ENCODE data around the gene UCHL5. TPM values are rescaled to one million over a fixed set of nuclear protein-coding genes. Genes with fewer than 3 reads are reported as not detected.

Gene UCHL5
- total RNA-seq, 2 experiments from 2014 or later, result 28.6 to 82.5 TPM

DNA sequence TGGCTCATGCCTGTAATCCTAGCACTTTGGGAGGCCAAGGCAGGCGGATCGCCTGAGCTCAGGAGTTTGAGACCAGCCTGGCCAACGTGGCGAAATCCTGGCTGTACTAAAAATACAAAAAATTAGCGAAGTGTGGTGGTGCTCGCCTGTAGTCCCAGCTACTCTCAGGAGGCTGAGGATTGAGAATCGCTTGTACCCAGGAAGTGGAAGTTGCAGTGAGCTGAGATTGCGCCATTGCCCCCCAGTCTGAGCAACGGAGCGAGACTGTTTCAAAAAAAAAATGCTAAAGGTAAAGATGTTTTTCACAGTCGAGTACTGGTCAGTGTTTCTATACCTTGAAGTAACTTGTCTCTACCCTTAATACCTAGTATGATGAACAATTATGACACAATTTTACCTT lies 35.0 kb upstream of the UCHL5 start:
- intact Hi-C loops (cut with micrococcal nuclease; ENCODE audit: unreplicated experiment), result no loop called here
- H3K4me1 ChIP-seq (ENCODE audit: insufficient read depth, low read length, poor library complexity, severe bottlenecking), result no peaks in the 10 kb centered on the region
- H3K9me2 ChIP-seq (ENCODE audit: insufficient read depth, low read length), result no peaks in the 10 kb centered on the region
- H3K9me3 ChIP-seq (ENCODE audit: low read length), result no peaks in the 10 kb centered on the region
- BruUV-seq (replicated peaks), result no TSS peak
- H3K36me3 ChIP-seq (ENCODE audit: insufficient read depth, low read length), result peaks cover 62% of the 10 kb centered on the region
- H4K20me1 ChIP-seq (ENCODE audit: insufficient read depth, low read length), result no peaks in the 10 kb centered on the region
- no peak for DNase-seq (ENCODE audit: low spot score)
- TF ChIP-seq EZH2phosphoT487 (IDR thresholded peaks at IDR 0.05; ENCODE audit: borderline replicate concordance, low read depth, low read length), result no peak
- TF ChIP-seq, protein P1, sequence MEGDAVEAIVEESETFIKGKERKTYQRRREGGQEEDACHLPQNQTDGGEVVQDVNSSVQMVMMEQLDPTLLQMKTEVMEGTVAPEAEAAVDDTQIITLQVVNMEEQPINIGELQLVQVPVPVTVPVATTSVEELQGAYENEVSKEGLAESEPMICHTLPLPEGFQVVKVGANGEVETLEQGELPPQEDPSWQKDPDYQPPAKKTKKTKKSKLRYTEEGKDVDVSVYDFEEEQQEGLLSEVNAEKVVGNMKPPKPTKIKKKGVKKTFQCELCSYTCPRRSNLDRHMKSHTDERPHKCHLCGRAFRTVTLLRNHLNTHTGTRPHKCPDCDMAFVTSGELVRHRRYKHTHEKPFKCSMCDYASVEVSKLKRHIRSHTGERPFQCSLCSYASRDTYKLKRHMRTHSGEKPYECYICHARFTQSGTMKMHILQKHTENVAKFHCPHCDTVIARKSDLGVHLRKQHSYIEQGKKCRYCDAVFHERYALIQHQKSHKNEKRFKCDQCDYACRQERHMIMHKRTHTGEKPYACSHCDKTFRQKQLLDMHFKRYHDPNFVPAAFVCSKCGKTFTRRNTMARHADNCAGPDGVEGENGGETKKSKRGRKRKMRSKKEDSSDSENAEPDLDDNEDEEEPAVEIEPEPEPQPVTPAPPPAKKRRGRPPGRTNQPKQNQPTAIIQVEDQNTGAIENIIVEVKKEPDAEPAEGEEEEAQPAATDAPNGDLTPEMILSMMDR (conservative IDR thresholded peaks at IDR 0.05; ENCODE audit: low read length), result no peak
- no peak overlapping the region for H3K4me2 ChIP-seq (ENCODE audit: low read length)
- POLR2A ChIA-PET, result interaction anchor here (0.7 to 2.5 kb wide), 3 partner anchors 9 to 61 kb away, joined by 3 to 8 read pairs (median 4); partner anchors contain the start of gene GLRX2
- CTCF ChIA-PET (ENCODE audit: unreplicated experiment), result no interaction called here
- H3K27ac ChIP-seq (ENCODE audit: low read depth, low read length, poor library complexity, severe bottlenecking), result no peak overlapping the region
- no peaks in the 10 kb centered on the region for H3K79me2 ChIP-seq (ENCODE audit: insufficient read depth, low read depth, low read length)
- no peak overlapping the region for H2AFZ ChIP-seq (ENCODE audit: low read length)
- H3K4me3 ChIP-seq (ENCODE audit: low read depth, low read length, poor library complexity, severe bottlenecking), result no peak overlapping the region

DNA sequence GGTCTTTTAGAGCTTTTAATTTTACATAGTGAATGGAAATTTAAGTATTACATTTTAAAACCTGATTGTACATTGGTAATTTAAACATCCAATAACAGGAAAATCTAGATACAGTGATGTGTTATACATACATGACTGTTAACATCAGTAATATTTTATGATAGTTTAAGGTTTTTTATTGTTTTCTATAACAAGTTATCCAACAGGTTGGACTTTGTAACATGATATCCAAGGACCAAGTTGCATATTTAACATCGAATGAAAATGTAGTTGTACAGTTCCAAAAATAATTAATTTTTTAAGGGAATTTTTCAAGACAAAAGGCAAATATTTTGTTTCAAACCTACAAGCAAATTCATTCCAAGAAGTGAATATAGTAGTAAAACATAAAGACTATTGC lies 31.7 kb upstream of the UCHL5 start:
- no TSS peak for BruUV-seq (replicated peaks)
- Histone ChIP-seq H3K36me3 (ENCODE audit: insufficient read depth, low read length) (peaks cover 61% of the 10 kb centered on the region), H4K20me1 (ENCODE audit: insufficient read depth, low read length) (no peaks in the 10 kb centered on the region), H3K4me1 (ENCODE audit: insufficient read depth, low read length, poor library complexity, severe bottlenecking) (no peaks in the 10 kb centered on the region), H3K9me2 (ENCODE audit: insufficient read depth, low read length) (no peaks in the 10 kb centered on the region), H3K79me2 (ENCODE audit: insufficient read depth, low read depth, low read length) (no peaks in the 10 kb centered on the region), H3K4me3 (ENCODE audit: low read depth, low read length, poor library complexity, severe bottlenecking) (no peak overlapping the region), H2AFZ (ENCODE audit: low read length) (no peak overlapping the region), H3K9me3 (ENCODE audit: low read length) (no peaks in the 10 kb centered on the region), H3K4me2 (ENCODE audit: low read length) (no peak overlapping the region), H3K27ac (ENCODE audit: low read depth, low read length, poor library complexity, severe bottlenecking) (no peak overlapping the region)
- no peak for DNase-seq (ENCODE audit: low spot score)
- intact Hi-C loops (cut with micrococcal nuclease; ENCODE audit: unreplicated experiment), result no loop called here
- POLR2A ChIA-PET, result interaction anchor here (0.6 to 1.5 kb wide), 5 partner anchors 10 to 933 kb away, joined by 3 to 5 read pairs (median 4); no protein-coding TSS in a partner anchor
- CTCF ChIA-PET (ENCODE audit: unreplicated experiment), result no interaction called here
- TF ChIP-seq EZH2phosphoT487 (IDR thresholded peaks at IDR 0.05; ENCODE audit: borderline replicate concordance, low read depth, low read length), result no peak
- TF ChIP-seq, protein P1 (conservative IDR thresholded peaks at IDR 0.05; ENCODE audit: low read length), result no peak

DNA sequence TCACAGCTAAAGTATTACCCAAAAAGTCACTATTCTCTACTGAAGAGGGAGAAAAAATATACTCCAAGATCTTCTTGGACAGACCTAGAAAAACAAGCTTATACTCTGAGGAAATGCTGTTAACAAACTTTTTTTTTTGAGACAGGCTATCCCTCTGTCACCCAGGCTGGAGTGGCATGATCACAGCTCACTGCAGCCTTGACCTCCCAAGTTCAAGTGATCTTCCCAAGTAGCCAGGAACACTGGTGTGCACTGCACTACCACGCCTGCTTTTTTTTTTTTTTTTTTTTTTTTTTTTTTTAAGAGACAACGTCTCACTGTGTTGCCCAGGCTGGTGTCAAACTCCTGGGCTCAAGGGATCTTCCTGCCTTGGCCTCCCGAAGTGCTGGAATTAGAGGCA lies 28.7 kb upstream of the UCHL5 start:
- POLR2A ChIA-PET, result interaction anchor here (0.6 kb wide), 1 partner anchor 69 kb away, joined by 4 read pairs; no protein-coding TSS in a partner anchor
- H3K4me2 ChIP-seq (ENCODE audit: low read length), result no peak overlapping the region
- H3K9me2 ChIP-seq (ENCODE audit: insufficient read depth, low read length), result no peaks in the 10 kb centered on the region
- CTCF ChIA-PET (ENCODE audit: unreplicated experiment), result no interaction called here
- H4K20me1 ChIP-seq (ENCODE audit: insufficient read depth, low read length), result no peaks in the 10 kb centered on the region
- intact Hi-C loops (cut with micrococcal nuclease; ENCODE audit: unreplicated experiment), result loop anchor here (2.0 kb wide), 1 partner anchor 13 kb away; no protein-coding TSS in a partner anchor
- no TSS peak for BruUV-seq (replicated peaks)
- TF ChIP-seq EZH2phosphoT487 (IDR thresholded peaks at IDR 0.05; ENCODE audit: borderline replicate concordance, low read depth, low read length), result no peak
- TF ChIP-seq, protein P1 (conservative IDR thresholded peaks at IDR 0.05; ENCODE audit: low read length), result no peak
- H3K79me2 ChIP-seq (ENCODE audit: insufficient read depth, low read depth, low read length), result no peaks in the 10 kb centered on the region
- no peaks in the 10 kb centered on the region for H3K9me3 ChIP-seq (ENCODE audit: low read length)
- H3K36me3 ChIP-seq (ENCODE audit: insufficient read depth, low read length), result peaks cover 73% of the 10 kb centered on the region
- no peaks in the 10 kb centered on the region for H3K4me1 ChIP-seq (ENCODE audit: insufficient read depth, low read length, poor library complexity, severe bottlenecking)
- no peak overlapping the region for H2AFZ ChIP-seq (ENCODE audit: low read length)
- no peak overlapping the region for H3K4me3 ChIP-seq (ENCODE audit: low read depth, low read length, poor library complexity, severe bottlenecking)
- no peak overlapping the region for H3K27ac ChIP-seq (ENCODE audit: low read depth, low read length, poor library complexity, severe bottlenecking)
- DNase-seq (ENCODE audit: low spot score), result no peak
